IMR-90 (cell line): ENCODE measurements around the gene BBS7. TPM values are rescaled to one million over a fixed set of nuclear protein-coding genes. Genes with fewer than 3 reads are reported as not detected.

Experiments
- ATAC-seq: fragments of 200-7000 bp; cut with Tn5 transposase; 2 replicates; pipeline ENCODE4 v1.9.1; 2020; ENCODE audit warnings: low read depth, mild to moderate bottlenecking, moderate library complexity
- BruUV-seq: library from RNA; stranded (reverse); fragments of 400-500 nt; replicated peaks from 2 replicates; lab custom pipeline; 2021; lab: Mats Ljungman, UMichigan
- CTCF ChIA-PET: fragments of 300-600 bp; formaldehyde crosslinking; extraction: SDS; loops from one replicate; lab custom pipeline; 2021; ENCODE audit warnings: antibody characterized with exemption; lab: Yijun Ruan, JAX
- POLR2A ChIA-PET: fragments of 300-600 bp; sonication (Branson Sonifier 250); formaldehyde crosslinking; loops from one replicate; lab custom pipeline; 2022; ENCODE audit warnings: antibody characterized with exemption; ENCODE audit not compliant: unreplicated experiment; lab: Charles Lee
- DNase-seq: peaks from one replicate; pipeline ENCODE4 v3.0.0; 2013
- H2AFZ ChIP-seq: replicated peaks from 2 replicates; pipeline ENCODE3; 2013; ENCODE audit warnings: low read length, mild to moderate bottlenecking; ENCODE audit not compliant: poor library complexity
- H2AK5ac ChIP-seq: 2 replicates; pipeline ENCODE4 v1.6.1; 2013; ENCODE audit warnings: low read depth, low read length, inconsistent platforms
- H2AK9ac ChIP-seq: replicated peaks from 2 replicates; pipeline ENCODE3; 2013; ENCODE audit warnings: mild to moderate bottlenecking, low read depth, low read length, moderate library complexity; ENCODE audit not compliant: poor library complexity
- H2BK120ac ChIP-seq: 2 replicates; pipeline ENCODE4 v1.6.1; 2013; ENCODE audit warnings: low read depth, low read length, inconsistent platforms
- H2BK15ac ChIP-seq: 3 replicates; pipeline ENCODE4 v1.6.1; 2013; ENCODE audit warnings: low read depth, low read length, inconsistent platforms
- H2BK20ac ChIP-seq: 2 replicates; pipeline ENCODE4 v1.6.1; 2013; ENCODE audit warnings: low read depth, mild to moderate bottlenecking, inconsistent platforms, low read length, moderate library complexity
- H2BK5ac ChIP-seq: 2 replicates; pipeline ENCODE4 v1.6.1; 2013; ENCODE audit warnings: mild to moderate bottlenecking, low read depth, low read length, inconsistent platforms; ENCODE audit not compliant: poor library complexity, severe bottlenecking
- H3K14ac ChIP-seq: replicated peaks from 2 replicates; pipeline ENCODE4 v1.6.1; 2013; ENCODE audit warnings: low read depth, low read length, inconsistent platforms
- H3K18ac ChIP-seq: 2 replicates; pipeline ENCODE4 v1.6.1; 2013; ENCODE audit warnings: low read depth, low read length, control low read depth
- H3K23ac ChIP-seq: 2 replicates; pipeline ENCODE4 v1.6.1; 2013; ENCODE audit warnings: low read depth, low read length, inconsistent platforms
- H3K27ac ChIP-seq: 2 replicates; pipeline ENCODE4 v1.5.1; 2013; ENCODE audit warnings: mild to moderate bottlenecking, control low read depth, low read length; ENCODE audit not compliant: insufficient read depth
- H3K27me3 ChIP-seq: 2 replicates; pipeline ENCODE4 v1.6.1; 2013; ENCODE audit warnings: low read length; ENCODE audit not compliant: control insufficient read depth, insufficient read depth
- H3K36me3 ChIP-seq: 2 replicates; pipeline ENCODE4 v1.6.1; 2013; ENCODE audit warnings: low read length, mixed read lengths; ENCODE audit not compliant: control insufficient read depth, insufficient read depth
- H3K4ac ChIP-seq: 2 replicates; pipeline ENCODE4 v1.6.1; 2013; ENCODE audit warnings: low read depth, low read length, inconsistent platforms
- H3K4me1 ChIP-seq: 2 replicates; pipeline ENCODE4 v1.6.1; 2013; ENCODE audit warnings: low read length, mixed read lengths; ENCODE audit not compliant: control insufficient read depth, insufficient read depth
- H3K4me2 ChIP-seq: 2 replicates; pipeline ENCODE4 v1.6.1; 2013; ENCODE audit warnings: low read depth, mild to moderate bottlenecking, control low read depth, low read length, moderate library complexity
- H3K4me3 ChIP-seq: 2 replicates; pipeline ENCODE4 v1.5.1; 2013; ENCODE audit warnings: low read depth, mild to moderate bottlenecking, control low read depth, low read length, moderate library complexity; ENCODE audit not compliant: insufficient read depth
- H3K56ac ChIP-seq: 2 replicates; pipeline ENCODE4 v1.6.1; 2013; ENCODE audit warnings: low read length, inconsistent platforms; ENCODE audit not compliant: insufficient read depth; ENCODE audit errors: extremely low read depth
- H3K79me1 ChIP-seq, 2 experiments: 2 replicates each; pipeline ENCODE4 v1.6.1; 2013; ENCODE audit warnings: low read length in 2 of 2, inconsistent platforms in 1 of 2, low read depth in 1 of 2
- H3K9ac ChIP-seq: 2 replicates; pipeline ENCODE4 v1.6.1; 2013; ENCODE audit warnings: low read depth, low read length, control low read depth
- H3K9me1 ChIP-seq: 2 replicates; pipeline ENCODE4 v1.6.1; 2013; ENCODE audit warnings: low read length, inconsistent platforms; ENCODE audit not compliant: insufficient read depth
- H3K9me3 ChIP-seq: 2 replicates; pipeline ENCODE4 v1.6.1; 2013; ENCODE audit warnings: low read length; ENCODE audit not compliant: control insufficient read depth, insufficient read depth
- H4K20me1 ChIP-seq: 2 replicates; pipeline ENCODE4 v1.6.1; 2013; ENCODE audit warnings: low read length, inconsistent platforms; ENCODE audit not compliant: insufficient read depth
- H4K5ac ChIP-seq: 2 replicates; pipeline ENCODE4 v1.6.1; 2013; ENCODE audit warnings: mild to moderate bottlenecking, low read depth, low read length, control low read depth
- H4K8ac ChIP-seq, 2 experiments: 2 replicates each; pipeline ENCODE4 v1.6.1; 2013; ENCODE audit warnings: low read depth in 2 of 2, low read length in 2 of 2, control low read depth in 1 of 2, inconsistent platforms in 1 of 2
- H4K91ac ChIP-seq: 2 replicates; pipeline ENCODE4 v1.6.1; 2013; ENCODE audit warnings: low read depth, low read length, inconsistent platforms; ENCODE audit not compliant: insufficient read depth
- BHLHE40 ChIP-seq: fragments of 150-350 bp; IDR thresholded peaks from 2 replicates; pipeline ENCODE4 v1.6.1; 2016; ENCODE audit warnings: mild to moderate bottlenecking, low read depth, low read length
- CEBPB ChIP-seq: IDR thresholded peaks from 2 replicates; pipeline ENCODE4 v1.6.1; 2012; ENCODE audit warnings: low read depth, low read length, improper control_type of control experiment
- CHD1 ChIP-seq: IDR thresholded peaks from 2 replicates; pipeline ENCODE4 v1.6.1; 2012; ENCODE audit warnings: low read depth, low read length, improper control_type of control experiment
- ELK1 ChIP-seq: fragments of 150-350 bp; IDR thresholded peaks from 2 replicates; pipeline ENCODE4 v1.6.1; 2016; ENCODE audit warnings: low read depth, mild to moderate bottlenecking, low read length, moderate library complexity, borderline replicate concordance
- FOS ChIP-seq: fragments of 150-350 bp; IDR thresholded peaks from 2 replicates; pipeline ENCODE4 v1.6.1; 2016; ENCODE audit warnings: low read depth, low read length
- MAFK ChIP-seq: IDR thresholded peaks from 2 replicates; pipeline ENCODE4 v1.6.1; 2012; ENCODE audit warnings: low read depth, low read length, improper control_type of control experiment
- MAZ ChIP-seq: IDR thresholded peaks from 2 replicates; pipeline ENCODE4 v1.6.1; 2012; ENCODE audit warnings: low read depth, mild to moderate bottlenecking, low read length, improper control_type of control experiment, moderate library complexity, borderline replicate concordance
- MXI1 ChIP-seq: IDR thresholded peaks from 2 replicates; pipeline ENCODE4 v1.6.1; 2012; ENCODE audit warnings: low read depth, mild to moderate bottlenecking, low read length, moderate library complexity, borderline replicate concordance
- NFE2L2 ChIP-seq: fragments of 150-350 bp; IDR thresholded peaks from 2 replicates; pipeline ENCODE4 v1.6.1; 2016; ENCODE audit warnings: low read depth, mild to moderate bottlenecking, low read length
- POLR2A ChIP-seq: IDR thresholded peaks from 2 replicates; pipeline ENCODE4 v1.6.1; 2012; ENCODE audit warnings: mild to moderate bottlenecking, low read depth, low read length
- RAD21 ChIP-seq: IDR thresholded peaks from 2 replicates; pipeline ENCODE4 v1.6.1; 2012; ENCODE audit warnings: low read length, improper control_type of control experiment
- RCOR1 ChIP-seq: IDR thresholded peaks from 2 replicates; pipeline ENCODE4 v1.6.1; 2012; ENCODE audit warnings: mild to moderate bottlenecking, low read length, improper control_type of control experiment; ENCODE audit not compliant: insufficient replicate concordance
- RFX5 ChIP-seq: IDR thresholded peaks from 2 replicates; pipeline ENCODE4 v1.8.0; 2012; ENCODE audit warnings: low read depth, mild to moderate bottlenecking, low read length, moderate library complexity
- SMC3 ChIP-seq: fragments of 150-350 bp; IDR thresholded peaks from 2 replicates; pipeline ENCODE4 v1.6.1; 2016; ENCODE audit warnings: low read depth, mild to moderate bottlenecking, antibody characterized with exemption, low read length, moderate library complexity
- WGBS, 2 experiments: methylation state at CpG; one replicate each; pipeline versions ENCODE4 v1.1.5 to v1.1.7; 2013; ENCODE audit warnings: missing lambda C conversion rate in 2 of 2; ENCODE audit not compliant: insufficient read length in 1 of 2; ENCODE audit errors: extremely low coverage in 2 of 2; 5-methylcytosine and 5-hydroxymethylcytosine counted together
- dilution Hi-C: fragments of 300-500 bp; cut with HindIII; formaldehyde crosslinking; loops from one replicate; pipeline ENCODE4 v1.14.3; 2018; ENCODE audit warnings: low sequenced_read_pairs; ENCODE audit not compliant: unreplicated experiment
- in situ Hi-C: fragments of 300-500 bp; cut with MboI; formaldehyde crosslinking; loops from 3 replicates; pipeline ENCODE4 v1.14.3; 2019; ENCODE audit warnings: low sequenced_read_pairs, inconsistent platforms, mixed read lengths
- intact Hi-C: fragments of 100-400 bp; cut with micrococcal nuclease; formaldehyde crosslinking; loops from 2 replicates; pipeline ENCODE4 v1.10.0; 2022
- polyA plus RNA-seq, 3 experiments: library from polyadenylated mRNA; depleted of rRNA; stranded (reverse); fragments of >200 nt; gene quantifications; 2 replicates each; pipeline ENCODE4 v1.2.3, GENCODE V29; 2012; ENCODE audit warnings: low replicate concordance in 1 of 3
- total RNA-seq: library from RNA; depleted of rRNA; stranded (reverse); fragments of >200 nt; gene quantifications from 2 replicates; pipeline ENCODE4 v1.2.3, GENCODE V29; 2012
- TF ChIP-seq, protein P1 (sequence below): fragments of 150-350 bp; IDR thresholded peaks from 2 replicates; pipeline ENCODE4 v1.6.1; 2017; ENCODE audit warnings: mild to moderate bottlenecking, antibody characterized with exemption, low read length, low read depth
- TF ChIP-seq, protein P2 (sequence below): conservative IDR thresholded peaks from 2 replicates; pipeline ENCODE4 v1.5.1; 2012; ENCODE audit warnings: mild to moderate bottlenecking, low read depth, low read length, improper control_type of control experiment

BBS7 gene
- total and polyA plus RNA-seq, 2 of the 4 experiments (the other 2 are of a cell fraction) = 23.0 to 32.3 TPM

GRCh38 chr4:121846662-121847061 is 23.6 kb downstream of the BBS7 start:
- H4K8ac ChIP-seq = no peak overlapping the region
- H3K4me1 ChIP-seq = no peaks in the 10 kb centered on the region
- DNase-seq (no peak), ATAC-seq (no peak)
- BruUV-seq = no TSS peak
- no peak for TF ChIP-seq CEBPB
- TF ChIP-seq, protein P1, sequence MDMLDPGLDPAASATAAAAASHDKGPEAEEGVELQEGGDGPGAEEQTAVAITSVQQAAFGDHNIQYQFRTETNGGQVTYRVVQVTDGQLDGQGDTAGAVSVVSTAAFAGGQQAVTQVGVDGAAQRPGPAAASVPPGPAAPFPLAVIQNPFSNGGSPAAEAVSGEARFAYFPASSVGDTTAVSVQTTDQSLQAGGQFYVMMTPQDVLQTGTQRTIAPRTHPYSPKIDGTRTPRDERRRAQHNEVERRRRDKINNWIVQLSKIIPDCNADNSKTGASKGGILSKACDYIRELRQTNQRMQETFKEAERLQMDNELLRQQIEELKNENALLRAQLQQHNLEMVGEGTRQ = no peak
- no peak for TF ChIP-seq MXI1
- no peak for TF ChIP-seq FOS
- no peak for TF ChIP-seq RCOR1
- no peak for TF ChIP-seq POLR2A
- TF ChIP-seq RFX5 = no peak
- TF ChIP-seq, protein P2, sequence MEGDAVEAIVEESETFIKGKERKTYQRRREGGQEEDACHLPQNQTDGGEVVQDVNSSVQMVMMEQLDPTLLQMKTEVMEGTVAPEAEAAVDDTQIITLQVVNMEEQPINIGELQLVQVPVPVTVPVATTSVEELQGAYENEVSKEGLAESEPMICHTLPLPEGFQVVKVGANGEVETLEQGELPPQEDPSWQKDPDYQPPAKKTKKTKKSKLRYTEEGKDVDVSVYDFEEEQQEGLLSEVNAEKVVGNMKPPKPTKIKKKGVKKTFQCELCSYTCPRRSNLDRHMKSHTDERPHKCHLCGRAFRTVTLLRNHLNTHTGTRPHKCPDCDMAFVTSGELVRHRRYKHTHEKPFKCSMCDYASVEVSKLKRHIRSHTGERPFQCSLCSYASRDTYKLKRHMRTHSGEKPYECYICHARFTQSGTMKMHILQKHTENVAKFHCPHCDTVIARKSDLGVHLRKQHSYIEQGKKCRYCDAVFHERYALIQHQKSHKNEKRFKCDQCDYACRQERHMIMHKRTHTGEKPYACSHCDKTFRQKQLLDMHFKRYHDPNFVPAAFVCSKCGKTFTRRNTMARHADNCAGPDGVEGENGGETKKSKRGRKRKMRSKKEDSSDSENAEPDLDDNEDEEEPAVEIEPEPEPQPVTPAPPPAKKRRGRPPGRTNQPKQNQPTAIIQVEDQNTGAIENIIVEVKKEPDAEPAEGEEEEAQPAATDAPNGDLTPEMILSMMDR = no peak
- no peak for TF ChIP-seq ELK1
- no peak for TF ChIP-seq MAFK
- no peak for TF ChIP-seq RAD21
- no peak for TF ChIP-seq BHLHE40
- no peak for TF ChIP-seq CHD1
- TF ChIP-seq SMC3 = no peak
- TF ChIP-seq NFE2L2 = no peak
- TF ChIP-seq MAZ = no peak
- no peaks in the 10 kb centered on the region for H3K9me1 ChIP-seq
- no peak overlapping the region for H3K14ac ChIP-seq
- POLR2A ChIA-PET = no interaction called here
- H3K27me3 ChIP-seq = no peaks in the 10 kb centered on the region
- H4K91ac ChIP-seq = no peak overlapping the region
- in situ Hi-C loops = no loop called here
- no peak overlapping the region for H2BK20ac ChIP-seq
- H2BK15ac ChIP-seq = no peak overlapping the region
- no peaks in the 10 kb centered on the region; a peak in 1 of 4 replicates for H3K79me1 ChIP-seq
- H2AK5ac ChIP-seq = no peak overlapping the region
- no peak overlapping the region for H3K18ac ChIP-seq
- no peak overlapping the region for H2BK5ac ChIP-seq
- dilution Hi-C loops = no loop called here
- no peak overlapping the region for H2BK120ac ChIP-seq
- no peak overlapping the region for H3K4ac ChIP-seq
- CTCF ChIA-PET = no interaction called here
- peaks cover 9% of the 10 kb centered on the region for H3K36me3 ChIP-seq
- intact Hi-C loops = no loop called here
- no peak overlapping the region for H3K27ac ChIP-seq
- H3K23ac ChIP-seq = no peak overlapping the region
- no peak overlapping the region for H3K9ac ChIP-seq
- no peaks in the 10 kb centered on the region for H4K20me1 ChIP-seq
- no peaks in the 10 kb centered on the region for H3K9me3 ChIP-seq
- no peak overlapping the region for H3K4me2 ChIP-seq
- H2AK9ac ChIP-seq = no peak overlapping the region
- WGBS, 2 experiments = no CpG with 5 or more reads among the region's 6 CpGs
- no peak overlapping the region for H4K5ac ChIP-seq
- H3K56ac ChIP-seq = no peak overlapping the region
- H2AFZ ChIP-seq = no peak overlapping the region
- no peak overlapping the region for H3K4me3 ChIP-seq
